Colonic mucosa (tissue), 4 donors: ENCODE results near the gene COPS6. TPM values are rescaled to one million over a fixed set of nuclear protein-coding genes. Genes with fewer than 3 reads are reported as not detected.

ENCODE experiments used
- DNase-seq: peaks from one replicate; pipeline ENCODE4 v3.0.0-alpha.2; 2020
- H3K27ac ChIP-seq: fragments of 200-600 bp; one replicate; pipeline ENCODE4 v1.8.0; 2021
- H3K27me3 ChIP-seq: fragments of 200-600 bp; one replicate; pipeline ENCODE4 v1.8.0; 2021
- H3K36me3 ChIP-seq: fragments of 200-600 bp; one replicate; pipeline ENCODE4 v1.8.0; 2021
- H3K4me1 ChIP-seq: fragments of 200-600 bp; one replicate; pipeline ENCODE4 v1.8.0; 2021; ENCODE audit warnings: mild to moderate bottlenecking
- H3K4me3 ChIP-seq: fragments of 200-600 bp; one replicate; pipeline ENCODE4 v1.8.0; 2021
- H3K9ac ChIP-seq, 2 donors: one replicate each; pipeline ENCODE4 v1.7.0; 2013; ENCODE audit warnings: control low read depth in 2 of 2, low read depth in 2 of 2, low read length in 2 of 2
- H3K9me3 ChIP-seq: fragments of 200-600 bp; one replicate; pipeline ENCODE4 v1.8.0; 2021
- intact Hi-C: fragments of 100-400 bp; cut with DNase I; formaldehyde crosslinking; loops from one replicate; pipeline ENCODE4 v1.14.1; 2022
- total RNA-seq, 2 donors: library from RNA; stranded (reverse); fragmentation: NEBNext Ultra II Directional in 1 of 2; extraction: Animal tissue kit (Norgen Biotek cat#: 25700) in 1 of 2; gene quantifications; one replicate each; pipeline ENCODE4 v1.2.1, GENCODE V29; 2021
- TF ChIP-seq, protein P1 (sequence below): fragments of 200-600 bp; IDR thresholded peaks from one replicate; pipeline ENCODE4 v1.8.0; 2022; ENCODE audit warnings: antibody characterized with exemption, mild to moderate bottlenecking
- donor health status: healthy.
- donor health status: DM: no; HTN: no; CAD: no.
- donor health status: DM: no; HTN: no; CAD: no.

Gene COPS6
- total RNA-seq, 2 donors from 2014 or later, result 67.3 to 110 TPM

DNA sequence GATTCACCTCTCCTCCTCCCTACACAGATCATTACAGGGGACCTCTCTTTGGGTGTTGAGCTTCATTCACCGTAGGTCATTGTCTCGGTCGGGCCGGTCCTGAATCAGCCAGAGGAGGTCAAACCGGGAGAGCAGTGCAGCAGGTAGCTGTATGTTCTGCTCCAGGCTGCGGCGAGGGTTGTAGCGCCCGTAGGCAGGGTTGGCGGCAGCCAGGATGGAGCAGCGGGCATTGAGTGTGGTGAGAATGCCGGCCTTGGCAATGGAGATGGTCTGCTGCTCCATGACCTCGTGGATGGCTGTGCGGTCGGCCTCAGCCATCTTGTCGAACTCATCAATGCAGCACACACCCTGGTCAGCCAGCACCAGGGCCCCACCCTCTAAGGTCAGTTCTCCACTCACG, 6.9 kb downstream of the COPS6 start:
- Histone ChIP-seq H3K9ac (no peak overlapping the region), H3K27me3 (no peaks in the 10 kb centered on the region), H3K4me3 (no peak overlapping the region), H3K27ac (no peak overlapping the region), H3K36me3 (peaks cover 42% of the 10 kb centered on the region), H3K4me1 (peaks cover 5% of the 10 kb centered on the region), H3K9me3 (no peaks in the 10 kb centered on the region)
- TF ChIP-seq, protein P1, sequence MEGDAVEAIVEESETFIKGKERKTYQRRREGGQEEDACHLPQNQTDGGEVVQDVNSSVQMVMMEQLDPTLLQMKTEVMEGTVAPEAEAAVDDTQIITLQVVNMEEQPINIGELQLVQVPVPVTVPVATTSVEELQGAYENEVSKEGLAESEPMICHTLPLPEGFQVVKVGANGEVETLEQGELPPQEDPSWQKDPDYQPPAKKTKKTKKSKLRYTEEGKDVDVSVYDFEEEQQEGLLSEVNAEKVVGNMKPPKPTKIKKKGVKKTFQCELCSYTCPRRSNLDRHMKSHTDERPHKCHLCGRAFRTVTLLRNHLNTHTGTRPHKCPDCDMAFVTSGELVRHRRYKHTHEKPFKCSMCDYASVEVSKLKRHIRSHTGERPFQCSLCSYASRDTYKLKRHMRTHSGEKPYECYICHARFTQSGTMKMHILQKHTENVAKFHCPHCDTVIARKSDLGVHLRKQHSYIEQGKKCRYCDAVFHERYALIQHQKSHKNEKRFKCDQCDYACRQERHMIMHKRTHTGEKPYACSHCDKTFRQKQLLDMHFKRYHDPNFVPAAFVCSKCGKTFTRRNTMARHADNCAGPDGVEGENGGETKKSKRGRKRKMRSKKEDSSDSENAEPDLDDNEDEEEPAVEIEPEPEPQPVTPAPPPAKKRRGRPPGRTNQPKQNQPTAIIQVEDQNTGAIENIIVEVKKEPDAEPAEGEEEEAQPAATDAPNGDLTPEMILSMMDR, result no peak
- DNase-seq, result no peak
- intact Hi-C loops, result no loop called here

GRCh38 chr7:100098913-100099312, 10.1 kb downstream of the COPS6 start:
- H3K9me3 ChIP-seq, result no peaks in the 10 kb centered on the region
- H3K27me3 ChIP-seq, result no peaks in the 10 kb centered on the region
- no peak overlapping the region for H3K27ac ChIP-seq
- peaks cover 32% of the 10 kb centered on the region for H3K36me3 ChIP-seq
- H3K4me1 ChIP-seq, result peaks cover 5% of the 10 kb centered on the region
- H3K9ac ChIP-seq, result no peak overlapping the region
- intact Hi-C loops, result no loop called here
- no peak overlapping the region for H3K4me3 ChIP-seq
- no peak for DNase-seq
- TF ChIP-seq, protein P1, result no peak

DNA sequence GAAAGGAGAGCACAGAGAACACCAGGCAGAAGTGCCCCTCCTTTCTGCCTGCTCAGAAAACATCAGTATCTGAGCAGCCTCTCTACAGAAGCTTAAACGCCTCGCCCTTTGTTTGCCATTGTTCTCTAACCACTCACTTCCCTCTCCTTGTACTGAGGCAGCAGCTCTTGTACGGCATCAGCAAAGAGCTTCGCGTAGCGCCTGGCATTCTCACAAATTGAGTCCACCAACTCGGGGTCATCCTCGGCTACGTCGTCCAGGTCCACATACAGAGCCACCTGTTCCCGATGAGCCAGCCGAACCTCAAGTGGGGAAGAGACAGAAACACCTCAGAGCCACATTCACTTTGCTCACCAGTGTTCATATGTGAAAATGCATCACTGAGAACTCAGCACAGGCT, 10.7 kb downstream of the COPS6 start:
- H3K36me3 ChIP-seq, result peaks cover 29% of the 10 kb centered on the region
- H3K4me3 ChIP-seq, result peak overlapping the region; percentile 95
- no peaks in the 10 kb centered on the region for H3K9me3 ChIP-seq
- H3K27me3 ChIP-seq, result no peaks in the 10 kb centered on the region
- peaks cover 5% of the 10 kb centered on the region for H3K4me1 ChIP-seq
- H3K9ac ChIP-seq, result peak overlapping the region in 1 of 2 donors; percentile 91
- intact Hi-C loops, result no loop called here
- no peak overlapping the region for H3K27ac ChIP-seq
- no peak for DNase-seq
- TF ChIP-seq, protein P1, result no peak

- peak; percentile 91 for DNase-seq
- no peaks in the 10 kb centered on the region for H3K27me3 ChIP-seq
- peaks cover 18% of the 10 kb centered on the region for H3K36me3 ChIP-seq
- H3K27ac ChIP-seq, result peak overlapping the region; percentile 95
- H3K4me1 ChIP-seq, result peaks cover 5% of the 10 kb centered on the region
- peak overlapping the region; percentile 95 for H3K4me3 ChIP-seq
- H3K9me3 ChIP-seq, result no peaks in the 10 kb centered on the region
- TF ChIP-seq, protein P1, result no peak
- H3K9ac ChIP-seq, result peak overlapping the region; percentile 40 to 91
- intact Hi-C loops, result no loop called here
Measured at GRCh38 chr7:100100420-100101015, 11.7 kb downstream of the COPS6 start.

- intact Hi-C loops, result no loop called here
- peaks cover 11% of the 10 kb centered on the region for H3K36me3 ChIP-seq
Measured at GRCh38 chr7:100101016-100101862, 12.5 kb downstream of the COPS6 start, which contains the start of the genes AP4M1 and MCM7. TSS of gene AP4M1 (plus strand) at chr7:100101643. CDS start at chr7:100101715, 72 bp downstream. TSS of gene MCM7 (minus strand) at chr7:100101397. CDS start at chr7:100101294, 103 bp downstream.

More at GRCh38 chr7:100101016-100101862, 12.5 kb downstream of the COPS6 start, which contains the start of the genes AP4M1 and MCM7:
- DNase-seq, result peak; percentile 99
- Histone ChIP-seq H3K9me3 (no peaks in the 10 kb centered on the region), H3K27ac (peak within 1 kb of the TSS; percentile 95), H3K27me3 (no peaks in the 10 kb centered on the region), H3K9ac (peak within 1 kb of the TSS; percentile 72 to 91), H3K4me3 (peak within 1 kb of the TSS; percentile 95), H3K4me1 (peaks cover 5% of the 10 kb centered on the region)
- TF ChIP-seq, protein P1, result no peak
